T47D (cell line): ENCODE data around the gene SGK2.

ENCODE experiments used
- DNase-seq, 2 experiments: peaks; one replicate each; pipeline versions ENCODE4 v3.0.0 to v3.0.0-alpha.2; 2011 to 2012; ENCODE audit warnings: low read depth in 1 of 2, low spot score in 1 of 2
- JUND ChIP-seq: IDR thresholded peaks from 2 replicates; pipeline ENCODE4 v1.6.1; 2012; ENCODE audit warnings: low read depth
- in situ Hi-C: cut with HindIII; loops from 2 replicates; pipeline ENCODE4 v1.10.0; 2016; ENCODE audit warnings: low sequenced_read_pairs, low pct_unique_long_range_greater_than_20kb

Gene SGK2

GRCh38 chr20:43631598-43631997 is 72.8 kb downstream of the SGK2 start:
- no peak for DNase-seq
- in situ Hi-C loops: no loop called here
- TF ChIP-seq JUND: no peak
